Sigmoid colon (tissue), 4 donors: Measurements from ENCODE around the gene MARCO.

Experiments
- CTCF ChIP-seq, 4 experiments: fragments of 450-650 bp in 3 of 4; fragments of 200-600 bp in 1 of 4; IDR thresholded peaks; one replicate each; pipeline ENCODE4 v1.5.1; 2016 to 2019; ENCODE audit warnings: antibody characterized with exemption in 4 of 4, mild to moderate bottlenecking in 3 of 4, moderate library complexity in 2 of 4
- POLR2A ChIP-seq, 2 donors: fragments of 450-650 bp; IDR thresholded peaks; one replicate each; pipeline ENCODE4 v1.6.1; 2016; ENCODE audit warnings: antibody characterized with exemption in 2 of 2, mild to moderate bottlenecking in 2 of 2, moderate library complexity in 2 of 2
- POLR2AphosphoS5 ChIP-seq, 4 donors: sonication (generic); formaldehyde crosslinking; IDR thresholded peaks; one replicate each; pipeline ENCODE4 v1.6.1; 2017; ENCODE audit warnings: antibody characterized with exemption in 4 of 4

GRCh38 chr2:119011910-119012209, 69.9 kb downstream of the MARCO start:
- TF ChIP-seq CTCF (IDR thresholded peaks at IDR 0.05) (no peak), POLR2A (IDR thresholded peaks at IDR 0.05) (no peak), POLR2AphosphoS5 (IDR thresholded peaks at IDR 0.05) (no peak)
